HG02763 (cell line): ENCODE measurements around the gene RAPGEF2.
"Not testable (repeated sequence)": the region's sequence is repeated elsewhere in the genome, so short reads cannot be mapped to it uniquely, and the experiment has no call there.

Source experiments
- ATAC-seq: cut with Tn5 transposase; IDR thresholded peaks from one replicate; pipeline ENCODE4 v1.9.1; 2021; ENCODE audit warnings: mild to moderate bottlenecking, moderate library complexity; ENCODE audit not compliant: unreplicated experiment

The RAPGEF2 gene

DNA sequence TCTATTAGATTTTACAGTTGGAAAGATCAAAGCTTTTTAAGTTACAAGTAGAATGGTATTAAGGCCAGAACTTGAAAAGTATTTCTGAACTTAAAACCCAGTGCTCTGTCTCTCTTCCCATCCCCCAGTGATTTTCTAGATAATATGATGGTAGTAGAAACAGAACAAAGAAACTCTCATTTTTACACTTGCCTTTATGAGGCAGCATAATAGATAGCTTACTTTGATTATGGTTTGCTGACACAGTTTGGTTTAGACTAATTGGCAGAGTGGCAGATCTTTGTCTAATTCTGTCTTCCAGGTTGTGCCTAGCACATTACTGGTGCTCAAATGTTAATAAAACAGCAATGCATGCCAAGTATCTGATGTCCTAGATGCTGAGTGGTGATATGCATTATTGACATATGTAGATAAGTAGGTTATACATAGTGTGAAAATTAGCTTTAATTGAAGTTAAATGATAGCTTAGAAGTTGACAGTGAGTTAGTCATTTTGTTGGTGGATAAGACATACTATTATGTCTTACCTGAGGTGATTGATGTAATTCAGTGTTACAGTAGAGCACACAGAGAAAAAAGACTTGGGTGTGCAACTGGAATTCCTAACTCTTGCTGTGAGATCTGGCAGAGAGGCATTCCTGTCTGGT lies 4.3 kb upstream of the RAPGEF2 start:
- ATAC-seq, result no peak

DNA sequence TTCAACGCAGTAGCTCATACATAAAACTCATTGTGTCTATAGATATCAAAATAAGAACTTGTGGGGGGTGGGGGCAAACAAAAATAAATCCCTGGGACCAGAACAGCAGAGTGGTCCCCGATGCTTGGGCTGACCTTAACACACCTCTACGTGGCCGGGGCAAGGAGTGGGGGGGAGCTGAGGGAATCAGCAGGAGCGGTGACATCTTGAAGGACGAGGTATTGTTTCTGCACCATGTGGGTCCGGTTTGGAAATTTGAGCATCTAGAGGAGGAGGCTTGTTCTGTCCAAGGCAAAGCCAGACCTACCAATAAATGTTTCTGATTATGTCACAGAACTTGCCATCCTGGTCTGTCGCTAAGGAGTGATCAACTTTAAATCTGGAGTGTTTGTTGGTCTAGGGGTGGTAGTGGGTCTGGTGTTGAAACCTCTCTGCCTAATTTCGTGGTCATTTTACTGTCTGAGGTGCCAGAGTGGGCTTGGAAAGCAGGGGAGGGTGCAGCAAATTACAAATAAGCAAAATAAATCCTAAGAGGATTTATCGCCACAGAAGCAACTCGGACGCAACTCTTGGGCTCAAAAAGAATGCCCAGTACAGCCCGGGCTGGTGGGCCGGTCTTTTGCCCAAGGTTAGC lies 774 bp upstream of the RAPGEF2 start:
- ATAC-seq, result no peak

DNA sequence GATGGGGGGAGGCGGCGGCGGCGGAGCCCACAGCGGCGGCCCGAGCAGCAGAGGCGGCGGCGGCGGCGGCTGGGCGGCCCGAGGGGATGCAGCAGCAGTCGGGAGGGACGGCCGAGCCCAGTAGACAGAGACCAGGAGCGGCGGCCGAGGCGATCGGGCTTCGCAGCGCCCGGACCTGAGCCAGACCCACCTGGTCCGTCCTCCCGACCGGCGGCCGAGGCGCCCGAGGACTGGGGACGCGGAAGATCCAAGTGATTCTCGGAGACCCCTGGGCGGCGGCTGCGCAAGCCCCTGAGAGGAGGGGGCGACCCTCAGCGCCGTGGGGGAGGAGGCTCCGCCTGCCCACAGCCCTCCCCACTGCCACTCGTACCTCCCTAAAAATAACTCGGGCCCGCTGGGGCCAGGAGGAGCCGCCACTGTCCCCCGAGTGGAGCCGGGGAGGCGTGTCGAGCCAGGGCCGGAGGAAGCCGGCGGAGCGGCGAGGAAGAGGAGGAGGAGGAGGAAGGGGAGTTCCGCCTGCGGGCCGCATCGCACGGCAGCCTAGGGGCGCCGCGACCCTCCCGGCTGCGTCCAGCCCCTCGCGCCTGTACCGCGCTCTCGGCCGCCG lies 608 bp downstream of the RAPGEF2 start:
- ATAC-seq, result peak; percentile 24

DNA sequence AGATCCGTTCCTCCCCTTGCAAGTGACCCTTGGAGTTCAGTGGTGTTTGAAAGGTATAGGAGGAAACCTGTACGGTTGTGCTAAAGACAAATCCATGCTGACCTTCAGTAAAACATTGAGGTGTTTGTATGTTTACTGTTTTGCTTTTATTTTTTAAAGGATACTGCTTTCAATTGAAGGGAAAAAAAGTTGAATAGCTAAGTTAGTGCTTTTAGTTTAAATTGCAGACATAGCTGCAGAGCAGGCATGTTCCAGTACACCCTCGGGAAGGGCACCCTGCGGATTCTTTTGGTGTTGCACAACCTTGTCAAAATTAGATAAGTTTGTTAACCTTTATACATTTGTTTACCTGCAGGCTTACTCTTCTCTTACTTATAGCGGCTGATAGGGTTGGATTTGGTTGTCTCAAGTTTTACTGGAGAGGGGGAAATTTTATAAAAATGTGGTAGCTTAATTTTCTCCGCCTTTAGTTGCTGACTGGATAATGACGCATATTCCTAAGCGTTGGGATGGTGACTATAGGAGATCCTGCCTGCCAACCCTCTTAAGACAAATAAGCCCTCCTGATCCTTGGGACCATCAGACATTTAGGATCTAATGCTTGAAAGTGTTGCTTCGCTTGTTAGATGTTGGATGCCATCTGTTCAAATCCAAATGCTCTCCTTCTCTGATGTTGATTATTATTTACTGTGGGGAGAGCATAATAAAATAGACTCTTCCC lies 2.0 kb downstream of the RAPGEF2 start:
- ATAC-seq, result no peak

DNA sequence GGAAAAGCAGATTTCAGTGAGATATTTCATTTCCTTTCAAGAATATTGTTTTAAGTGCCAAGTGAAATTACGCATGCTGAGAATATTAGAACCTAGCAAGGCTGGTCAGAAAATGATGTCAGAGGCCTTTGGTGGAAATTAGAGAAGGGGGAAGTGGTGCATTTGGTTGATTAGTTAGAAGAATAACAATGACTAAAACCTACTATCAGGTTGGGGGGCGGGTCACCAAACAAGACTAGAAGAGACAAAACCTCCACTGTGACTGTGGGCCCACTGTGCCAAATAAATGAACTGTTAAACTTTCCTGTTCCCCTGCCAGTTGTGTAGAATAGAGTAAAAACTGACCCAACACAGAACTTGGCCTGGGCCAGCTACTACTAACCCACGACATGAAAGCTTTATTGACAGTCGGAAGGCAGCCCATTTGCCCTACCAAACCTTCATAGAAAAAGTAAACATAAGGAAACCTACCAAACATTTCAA lies 2.9 kb downstream of the RAPGEF2 start:
- no peak for ATAC-seq

DNA sequence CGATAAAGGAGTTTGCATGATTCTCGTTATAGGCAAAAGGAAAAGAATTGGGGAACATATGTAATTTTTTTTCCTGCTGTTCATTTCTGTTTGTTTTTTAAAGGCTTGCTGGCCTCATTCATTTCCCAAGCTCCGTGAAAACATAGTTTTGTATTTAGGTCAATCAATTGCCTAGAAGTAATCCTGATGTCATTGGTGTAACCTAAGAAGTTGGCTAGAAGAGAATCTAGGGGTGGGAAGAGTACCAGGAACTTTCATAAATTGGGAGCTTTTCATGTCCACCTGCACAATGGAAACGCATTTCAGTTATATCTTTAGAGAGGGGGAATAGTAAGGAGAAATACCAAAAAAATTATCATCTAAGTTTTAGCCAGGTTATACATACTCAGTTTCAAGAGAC lies 3.8 kb downstream of the RAPGEF2 start:
- no peak for ATAC-seq

DNA sequence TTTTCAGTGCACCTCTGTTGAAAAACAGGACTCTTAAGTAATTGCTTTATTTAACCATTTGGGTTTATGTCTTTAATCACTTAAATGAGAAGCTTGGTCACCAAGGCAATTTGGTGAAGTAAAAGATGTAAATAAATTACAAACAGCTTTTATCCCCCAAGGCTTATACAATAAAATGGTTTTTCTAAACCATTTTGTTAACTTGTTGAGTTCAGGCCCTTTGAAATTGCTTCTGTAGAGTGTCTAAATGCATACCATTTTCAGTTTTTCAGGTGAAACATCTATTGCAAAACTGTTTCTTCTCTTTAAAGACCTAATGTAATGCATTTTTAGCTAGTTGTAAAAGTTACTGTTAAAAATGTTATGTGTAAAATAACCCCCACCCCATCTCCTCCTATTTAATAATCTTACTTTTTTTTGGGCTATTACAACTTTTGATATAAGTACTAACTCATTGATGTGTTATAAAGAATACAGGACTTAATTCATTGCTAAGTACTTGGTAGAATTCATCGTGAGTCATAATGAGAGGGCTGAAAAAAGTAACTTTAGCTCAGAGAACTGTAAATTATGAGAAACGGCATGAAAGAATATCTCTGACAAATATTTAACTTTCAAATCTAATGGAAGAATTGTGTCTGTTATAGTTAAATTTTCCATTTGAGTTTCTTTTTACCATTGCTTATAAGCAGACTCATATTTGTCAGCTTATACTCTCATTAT lies 4.5 kb downstream of the RAPGEF2 start:
- no peak for ATAC-seq

DNA sequence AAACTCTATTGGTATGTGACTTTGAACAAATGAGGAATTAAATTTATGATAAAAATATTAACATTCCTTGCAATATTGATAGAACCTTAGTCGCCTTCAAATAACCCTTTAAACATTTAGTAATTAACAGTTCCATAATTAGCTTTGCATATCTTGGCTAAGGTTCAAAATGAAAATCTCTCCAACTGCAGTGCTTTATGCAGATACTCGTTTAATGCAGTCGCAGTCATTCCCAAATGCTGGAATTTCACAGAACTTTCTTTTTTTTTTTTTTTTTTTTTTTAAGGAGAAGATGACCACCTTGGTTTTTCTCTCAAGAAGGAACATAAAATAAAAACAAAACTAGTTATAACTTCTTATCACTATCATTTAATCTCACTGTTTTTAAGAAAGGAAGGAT lies 5.2 kb downstream of the RAPGEF2 start:
- ATAC-seq, result no peak

DNA sequence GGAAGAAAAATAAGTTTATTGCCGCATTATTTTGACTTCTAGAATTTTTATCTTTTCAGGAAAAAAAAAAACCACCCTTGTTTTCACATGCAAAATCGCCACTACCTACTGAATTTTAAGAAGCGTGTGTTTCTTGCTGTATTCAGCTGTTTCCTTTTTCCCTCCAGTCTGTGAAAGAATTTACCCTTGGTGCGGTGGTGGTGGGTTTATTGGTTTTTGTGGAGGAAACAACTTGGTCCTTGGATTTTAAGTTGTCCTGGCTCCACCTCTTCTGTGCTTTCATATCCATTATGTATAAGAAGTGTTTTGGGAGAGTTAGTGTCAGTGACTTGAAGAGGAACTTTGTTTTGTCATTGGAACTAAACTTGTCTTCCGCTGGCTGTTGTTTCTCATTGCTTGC lies 8.1 kb downstream of the RAPGEF2 start:
- no peak for ATAC-seq

DNA sequence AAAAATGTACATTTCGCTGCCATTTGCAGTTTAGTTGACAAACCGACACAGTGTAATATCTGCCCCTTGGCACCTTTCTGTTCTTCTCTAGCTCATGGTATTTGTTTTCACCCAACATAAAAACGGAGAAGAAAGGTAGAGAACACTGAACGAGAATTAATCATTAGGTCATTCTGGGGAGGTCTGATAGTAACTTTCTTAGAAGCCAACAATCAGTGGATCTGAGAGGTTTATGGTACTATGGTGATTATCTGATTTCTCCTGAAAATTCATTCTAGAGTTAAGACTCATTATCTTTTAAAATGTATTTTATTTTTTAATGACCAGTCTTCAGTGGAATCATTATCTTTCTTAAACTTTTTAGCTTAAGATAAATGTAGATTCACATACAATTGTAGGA lies 8.5 kb downstream of the RAPGEF2 start:
- no peak for ATAC-seq

DNA sequence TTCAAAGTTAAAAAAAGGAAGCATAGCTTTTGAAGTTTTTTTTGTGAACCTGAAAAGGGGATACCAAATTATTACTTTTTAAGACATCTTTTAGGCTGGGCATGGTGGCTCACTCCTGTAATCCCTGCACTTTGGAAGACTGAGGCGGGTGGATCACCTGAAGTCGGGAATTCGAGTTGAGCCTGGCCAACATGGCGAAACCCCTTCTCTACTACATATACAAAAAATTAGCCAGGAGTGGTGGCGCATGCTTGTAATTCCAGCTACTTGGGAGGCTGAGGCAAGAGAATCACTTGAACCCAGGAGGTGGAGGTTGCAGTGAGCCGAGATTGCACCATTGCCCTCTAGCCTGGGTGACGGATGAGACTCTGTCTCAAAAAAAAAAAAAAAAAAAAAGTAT lies 10.5 kb downstream of the RAPGEF2 start:
- ATAC-seq, result not testable (repeated sequence)

DNA sequence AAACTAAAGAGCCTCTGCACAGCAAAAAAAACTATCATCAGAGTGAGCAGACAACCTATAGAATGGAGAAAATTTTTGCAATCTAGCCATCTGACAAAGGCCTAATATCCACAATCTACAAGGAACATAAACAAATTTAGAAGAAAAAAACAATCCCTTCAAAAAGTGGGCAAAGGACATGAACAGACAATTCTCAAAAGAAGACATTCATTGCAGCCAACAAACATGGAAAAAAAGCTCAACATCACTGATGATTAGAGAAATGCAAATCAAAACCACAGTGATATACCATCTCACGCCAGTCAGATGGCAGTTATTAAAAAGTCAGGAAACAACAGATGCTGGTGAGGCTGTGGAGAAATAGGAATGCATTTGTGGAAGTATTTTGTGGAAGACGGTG lies 13.2 kb downstream of the RAPGEF2 start:
- not testable (repeated sequence) for ATAC-seq

DNA sequence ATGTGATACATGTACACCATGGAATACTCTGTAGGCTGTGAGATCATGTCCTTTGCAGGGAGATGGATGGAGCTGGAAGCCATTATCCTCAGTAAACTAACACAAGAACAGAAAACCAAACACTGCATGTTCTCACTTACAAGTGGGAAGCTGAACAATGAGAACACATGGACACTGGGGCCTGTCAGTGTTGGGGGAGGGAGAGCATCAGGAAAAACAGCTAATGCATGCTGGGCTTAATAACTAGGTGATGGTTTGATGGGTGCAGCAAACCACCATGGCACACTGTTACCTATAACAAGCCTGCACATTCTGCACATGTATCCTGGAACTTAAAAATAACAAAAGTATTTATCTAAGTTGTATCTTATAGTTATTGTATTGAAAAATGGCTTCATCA lies 13.8 kb downstream of the RAPGEF2 start:
- ATAC-seq, result not testable (repeated sequence)

DNA sequence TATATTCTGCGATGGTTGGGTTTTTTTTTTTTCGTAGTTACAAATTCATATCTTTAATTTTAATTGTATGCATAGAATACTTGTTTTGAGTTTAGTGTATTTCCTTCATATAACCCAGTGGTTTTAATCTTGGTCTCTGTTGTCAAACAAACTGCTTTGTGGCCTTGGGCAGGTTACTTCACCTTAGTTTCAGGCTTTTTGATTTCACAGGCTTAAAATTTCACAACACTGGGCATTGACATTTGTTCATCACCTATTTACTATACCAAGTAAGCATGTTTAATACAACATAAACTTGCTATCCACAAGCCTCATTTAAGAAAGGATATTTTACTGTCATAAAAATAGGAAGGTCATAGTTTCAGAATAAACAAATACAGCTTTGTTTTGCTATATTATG lies 14.7 kb downstream of the RAPGEF2 start:
- no peak for ATAC-seq

DNA sequence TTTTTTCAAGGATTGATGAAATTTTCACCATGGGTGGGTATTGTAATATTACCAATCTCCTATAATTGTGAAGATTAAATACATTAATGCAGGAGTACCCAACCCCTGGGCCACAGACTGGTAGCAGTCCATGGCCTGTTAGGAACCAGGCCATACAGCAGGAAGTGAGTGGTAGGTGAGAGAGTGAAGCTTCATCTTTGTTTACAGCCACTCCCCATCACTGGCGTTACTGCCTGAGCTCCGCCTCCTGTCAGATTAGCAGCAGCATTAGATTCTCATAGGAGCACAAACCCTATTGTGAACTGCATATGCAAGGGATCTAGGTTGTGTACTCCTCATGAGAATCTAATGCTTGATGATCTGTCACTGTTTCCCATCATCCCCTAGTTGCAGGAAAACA lies 15.1 kb downstream of the RAPGEF2 start:
- no peak for ATAC-seq

DNA sequence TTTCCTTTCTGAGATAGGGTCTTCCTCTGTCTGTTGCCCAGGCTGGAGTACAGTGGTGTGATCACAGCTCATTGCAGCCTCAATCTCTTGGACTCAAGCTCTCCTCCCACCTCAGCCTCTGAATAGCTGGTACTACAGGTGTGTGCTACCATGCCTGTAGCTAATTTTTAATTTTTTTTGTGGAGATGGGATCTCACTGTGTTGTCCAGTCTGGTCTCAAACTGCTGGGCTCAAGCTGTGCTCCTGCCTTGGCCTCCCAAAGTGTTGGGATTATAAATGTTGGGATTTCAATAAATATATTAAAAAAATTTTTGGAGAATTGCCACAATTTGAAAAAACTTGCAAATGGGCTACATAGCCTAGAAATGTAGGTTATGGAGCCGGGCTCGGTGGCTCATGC lies 18.5 kb downstream of the RAPGEF2 start:
- ATAC-seq, result no peak

DNA sequence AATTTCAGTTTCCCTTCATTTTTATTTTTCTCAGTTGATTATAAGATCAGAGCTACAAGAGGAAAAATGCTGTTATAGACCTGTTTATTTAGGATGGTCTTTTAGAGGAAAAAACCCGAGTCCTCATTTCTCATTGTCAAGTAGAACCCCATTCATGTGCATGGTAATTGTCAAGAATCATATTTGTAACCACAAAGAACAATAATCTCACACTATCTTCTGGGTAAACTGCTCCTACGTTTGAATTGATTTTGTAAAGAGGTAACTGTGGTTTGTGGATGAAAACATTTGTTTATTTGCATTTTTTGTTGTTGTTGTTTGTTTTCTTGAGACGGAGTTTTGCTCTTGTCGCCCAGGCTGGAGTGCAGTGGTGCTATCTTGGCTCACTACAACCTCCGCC lies 23.8 kb downstream of the RAPGEF2 start:
- ATAC-seq, result no peak

DNA sequence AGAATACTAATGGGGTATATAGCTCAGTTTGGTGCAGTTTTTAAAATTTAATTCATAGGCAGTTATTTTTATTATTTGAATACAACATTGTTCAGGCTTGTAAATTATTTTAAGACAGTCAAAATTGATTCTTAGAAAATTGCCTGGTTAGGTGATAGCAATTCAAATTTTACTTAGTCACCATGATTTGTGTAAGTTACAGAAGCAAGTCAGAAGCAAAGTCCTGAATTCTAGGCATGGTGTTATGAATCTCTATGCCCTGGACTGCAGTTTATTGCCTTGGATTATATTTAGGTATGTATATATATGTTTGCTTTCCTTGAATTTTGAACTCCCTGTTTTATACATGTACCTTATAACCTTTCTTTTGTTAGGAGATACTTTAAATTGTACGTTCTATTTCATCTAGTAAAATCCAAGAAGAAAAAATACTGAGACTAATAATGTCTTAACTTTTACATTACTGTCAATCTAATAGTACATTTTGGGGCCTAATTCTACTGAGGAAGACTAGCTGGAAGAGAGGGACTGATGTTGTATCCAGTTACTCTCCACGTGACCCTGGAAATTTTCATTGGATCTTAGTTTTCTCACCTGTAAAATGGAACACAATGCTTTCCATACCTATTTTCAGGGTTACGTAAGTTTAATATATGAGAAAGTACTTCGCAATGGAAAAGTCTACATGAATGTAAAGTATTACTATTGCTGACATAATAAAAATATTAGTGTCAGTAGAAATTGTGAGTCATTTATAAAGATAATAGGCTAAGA lies 25.1 kb downstream of the RAPGEF2 start:
- ATAC-seq, result no peak

DNA sequence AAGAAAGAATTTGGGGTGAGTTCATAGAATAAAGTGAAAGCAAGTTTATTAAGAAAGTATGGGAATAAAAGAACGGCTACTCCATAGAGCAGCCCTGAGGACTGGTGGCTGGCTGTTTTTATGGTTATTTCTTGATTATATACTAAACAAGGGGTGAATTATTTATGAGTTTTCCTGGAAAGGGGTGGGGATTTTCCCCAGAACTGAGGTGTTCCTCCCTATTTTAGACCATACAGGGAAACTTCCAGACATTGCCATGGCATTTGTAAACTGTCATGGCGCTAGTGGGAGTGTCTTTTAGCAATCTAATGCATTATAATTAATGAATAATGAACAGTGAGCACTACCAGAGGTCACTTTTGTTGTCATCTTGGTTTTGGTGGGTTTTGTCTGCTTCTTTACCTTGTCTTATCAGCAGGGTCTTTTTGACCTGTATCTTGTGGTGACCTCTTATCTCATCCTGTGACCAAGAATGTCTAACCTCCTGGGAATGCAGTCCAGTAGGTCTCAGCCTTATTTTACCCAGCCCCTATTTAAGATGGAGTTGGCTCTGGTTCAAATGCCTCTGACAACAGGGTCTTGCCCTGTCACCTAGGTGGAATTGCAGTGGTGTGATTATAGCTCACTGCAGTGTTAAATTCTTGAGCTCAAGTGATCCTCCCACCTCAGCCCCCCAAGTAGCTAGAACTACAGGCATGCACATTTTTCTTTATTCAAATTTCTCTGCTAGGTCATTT lies 27.1 kb downstream of the RAPGEF2 start:
- no peak for ATAC-seq

DNA sequence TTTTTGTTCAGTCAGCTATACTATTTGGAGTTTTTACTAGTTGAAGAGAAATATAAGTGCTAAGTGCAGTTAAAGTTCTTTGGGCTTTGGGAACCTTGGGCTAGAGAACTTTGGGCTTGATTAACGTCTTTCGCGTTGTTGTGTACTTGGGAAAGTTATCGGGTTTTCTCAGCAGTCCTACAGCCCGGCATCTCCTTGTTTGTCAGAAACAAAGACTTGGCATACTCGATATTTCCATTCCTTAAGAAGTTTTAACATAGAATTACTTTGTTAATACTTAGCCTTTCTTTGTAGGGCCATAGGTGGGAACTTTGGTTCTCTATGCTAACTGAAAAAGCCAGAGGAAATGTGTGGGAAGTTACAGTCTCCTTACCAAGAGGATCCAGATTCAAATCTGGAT lies 28.7 kb downstream of the RAPGEF2 start:
- no peak for ATAC-seq
